Activated T-helper 1 cell treated with Interleukin-2 at 50 U/mL for 16 hours (primary cell): ENCODE data around the gene NAP1L1.

ENCODE experiments used
- DNase-seq: peaks from one replicate; pipeline ENCODE4 v3.0.0-alpha.2; 2020; ENCODE audit warnings: low read depth

The NAP1L1 gene

GRCh38 chr12:76084863-76085519, 506 bp upstream of the NAP1L1 start:
- no peak for DNase-seq

GRCh38 chr12:76083246-76083903, 1.1 kb downstream of the NAP1L1 start:
- no peak for DNase-seq

GRCh38 chr12:76081909-76082308, 2.6 kb downstream of the NAP1L1 start:
- no peak for DNase-seq

- no peak for DNase-seq
These were observed 3.6 kb downstream of the NAP1L1 start for GRCh38 chr12:76080729-76081415.

GRCh38 chr12:76080017-76080728, 4.3 kb downstream of the NAP1L1 start:
- no peak for DNase-seq

GRCh38 chr12:76078748-76079147, 5.7 kb downstream of the NAP1L1 start:
- no peak for DNase-seq

GRCh38 chr12:76075448-76075847, 9.0 kb downstream of the NAP1L1 start:
- DNase-seq: no peak

- DNase-seq: no peak
These were observed 9.7 kb downstream of the NAP1L1 start for GRCh38 chr12:76074701-76075336.

- no peak for DNase-seq
These were observed 10.9 kb downstream of the NAP1L1 start for GRCh38 chr12:76073561-76073960.

GRCh38 chr12:76072568-76072967, 11.9 kb downstream of the NAP1L1 start:
- DNase-seq: no peak

- DNase-seq: no peak
These were observed 15.1 kb downstream of the NAP1L1 start for GRCh38 chr12:76069339-76069738.

- no peak for DNase-seq
These were observed 18.6 kb downstream of the NAP1L1 start for GRCh38 chr12:76065917-76066316.

- DNase-seq: no peak
These were observed 19.6 kb downstream of the NAP1L1 start for GRCh38 chr12:76064904-76065303.

GRCh38 chr12:76060111-76060510, 24.4 kb downstream of the NAP1L1 start:
- DNase-seq: no peak

GRCh38 chr12:76057326-76057725, 27.2 kb downstream of the NAP1L1 start:
- DNase-seq: no peak

- DNase-seq: no peak
These were observed 29.1 kb downstream of the NAP1L1 start for GRCh38 chr12:76055393-76055792.

- no peak for DNase-seq
These were observed 34.8 kb downstream of the NAP1L1 start for GRCh38 chr12:76049575-76050251.

GRCh38 chr12:76047742-76048141, 36.7 kb downstream of the NAP1L1 start:
- DNase-seq: no peak

- DNase-seq: no peak
These were observed 37.4 kb downstream of the NAP1L1 start for GRCh38 chr12:76047060-76047459.

- DNase-seq: no peak
These were observed 41.1 kb downstream of the NAP1L1 start for GRCh38 chr12:76043377-76043776.

GRCh38 chr12:76042147-76042546, 42.3 kb downstream of the NAP1L1 start:
- DNase-seq: no peak

GRCh38 chr12:76041406-76041805, 43.1 kb downstream of the NAP1L1 start:
- DNase-seq: no peak
